ENCODE measurements around the gene CD180.

DNA sequence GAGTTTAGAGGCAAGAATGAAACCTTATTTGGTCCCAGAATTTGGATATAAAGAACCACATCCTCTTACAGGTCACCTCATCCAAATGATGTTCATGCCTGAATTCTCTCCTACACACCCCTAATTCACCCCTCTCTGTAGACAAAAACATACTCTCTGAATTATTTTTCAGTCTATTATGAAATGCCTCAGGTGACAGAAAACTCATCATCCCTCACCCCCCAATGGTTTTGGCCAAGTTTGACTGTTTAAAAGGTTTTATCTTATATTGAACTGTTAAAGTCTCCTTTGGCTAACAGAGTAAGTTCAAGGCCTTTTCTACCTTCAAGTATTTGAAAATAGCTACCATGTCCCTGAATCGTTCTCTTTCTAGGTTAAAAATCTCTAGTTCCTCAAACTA is 2.3 kb upstream of the CD180 start:
- TF ChIP-seq, protein P1, sequence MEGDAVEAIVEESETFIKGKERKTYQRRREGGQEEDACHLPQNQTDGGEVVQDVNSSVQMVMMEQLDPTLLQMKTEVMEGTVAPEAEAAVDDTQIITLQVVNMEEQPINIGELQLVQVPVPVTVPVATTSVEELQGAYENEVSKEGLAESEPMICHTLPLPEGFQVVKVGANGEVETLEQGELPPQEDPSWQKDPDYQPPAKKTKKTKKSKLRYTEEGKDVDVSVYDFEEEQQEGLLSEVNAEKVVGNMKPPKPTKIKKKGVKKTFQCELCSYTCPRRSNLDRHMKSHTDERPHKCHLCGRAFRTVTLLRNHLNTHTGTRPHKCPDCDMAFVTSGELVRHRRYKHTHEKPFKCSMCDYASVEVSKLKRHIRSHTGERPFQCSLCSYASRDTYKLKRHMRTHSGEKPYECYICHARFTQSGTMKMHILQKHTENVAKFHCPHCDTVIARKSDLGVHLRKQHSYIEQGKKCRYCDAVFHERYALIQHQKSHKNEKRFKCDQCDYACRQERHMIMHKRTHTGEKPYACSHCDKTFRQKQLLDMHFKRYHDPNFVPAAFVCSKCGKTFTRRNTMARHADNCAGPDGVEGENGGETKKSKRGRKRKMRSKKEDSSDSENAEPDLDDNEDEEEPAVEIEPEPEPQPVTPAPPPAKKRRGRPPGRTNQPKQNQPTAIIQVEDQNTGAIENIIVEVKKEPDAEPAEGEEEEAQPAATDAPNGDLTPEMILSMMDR (conservative IDR thresholded peaks at IDR 0.05; ENCODE audit: low read length): no peak
- no peak for TF ChIP-seq EZH2phosphoT487 (IDR thresholded peaks at IDR 0.05; ENCODE audit: borderline replicate concordance, low read depth, low read length)

Measured in OCI-LY7 (cell line).